ENCODE measurements around the gene CLTC. TPM values are rescaled to one million over a fixed set of nuclear protein-coding genes. Genes with fewer than 3 reads are reported as not detected.

CLTC gene
- total and polyA plus RNA-seq, 2 experiments from 2014 or later = 107 to 344 TPM

DNA sequence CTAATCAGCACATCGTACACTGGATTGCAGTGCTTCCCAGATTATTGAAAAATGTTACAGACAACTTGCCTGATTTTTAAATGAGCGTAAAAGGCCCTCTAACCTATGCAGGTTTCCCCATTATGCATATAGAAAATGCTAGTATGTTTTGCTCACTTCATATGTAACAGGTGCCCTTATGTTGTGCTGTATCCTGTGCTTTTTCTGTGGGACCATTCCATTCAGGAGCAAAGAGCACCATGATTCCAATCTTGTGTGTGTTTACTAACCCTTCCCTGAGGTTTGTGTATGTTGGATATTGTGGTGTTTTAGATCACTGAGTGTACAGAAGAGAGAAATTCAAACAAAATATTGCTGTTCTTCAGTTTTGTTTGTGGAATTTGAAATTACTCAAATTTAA lies 74.6 kb downstream of the CLTC start:
- TF ChIP-seq EZH2phosphoT487 (IDR thresholded peaks at IDR 0.05; ENCODE audit: unreplicated experiment) = no peak
- no peak for TF ChIP-seq CREB1 (CRISPR knock-in tag; IDR thresholded peaks at IDR 0.05; ENCODE audit: low read depth)
- no peak for TF ChIP-seq NANOG (IDR thresholded peaks at IDR 0.05; ENCODE audit: borderline replicate concordance)
- TF ChIP-seq, protein P1, sequence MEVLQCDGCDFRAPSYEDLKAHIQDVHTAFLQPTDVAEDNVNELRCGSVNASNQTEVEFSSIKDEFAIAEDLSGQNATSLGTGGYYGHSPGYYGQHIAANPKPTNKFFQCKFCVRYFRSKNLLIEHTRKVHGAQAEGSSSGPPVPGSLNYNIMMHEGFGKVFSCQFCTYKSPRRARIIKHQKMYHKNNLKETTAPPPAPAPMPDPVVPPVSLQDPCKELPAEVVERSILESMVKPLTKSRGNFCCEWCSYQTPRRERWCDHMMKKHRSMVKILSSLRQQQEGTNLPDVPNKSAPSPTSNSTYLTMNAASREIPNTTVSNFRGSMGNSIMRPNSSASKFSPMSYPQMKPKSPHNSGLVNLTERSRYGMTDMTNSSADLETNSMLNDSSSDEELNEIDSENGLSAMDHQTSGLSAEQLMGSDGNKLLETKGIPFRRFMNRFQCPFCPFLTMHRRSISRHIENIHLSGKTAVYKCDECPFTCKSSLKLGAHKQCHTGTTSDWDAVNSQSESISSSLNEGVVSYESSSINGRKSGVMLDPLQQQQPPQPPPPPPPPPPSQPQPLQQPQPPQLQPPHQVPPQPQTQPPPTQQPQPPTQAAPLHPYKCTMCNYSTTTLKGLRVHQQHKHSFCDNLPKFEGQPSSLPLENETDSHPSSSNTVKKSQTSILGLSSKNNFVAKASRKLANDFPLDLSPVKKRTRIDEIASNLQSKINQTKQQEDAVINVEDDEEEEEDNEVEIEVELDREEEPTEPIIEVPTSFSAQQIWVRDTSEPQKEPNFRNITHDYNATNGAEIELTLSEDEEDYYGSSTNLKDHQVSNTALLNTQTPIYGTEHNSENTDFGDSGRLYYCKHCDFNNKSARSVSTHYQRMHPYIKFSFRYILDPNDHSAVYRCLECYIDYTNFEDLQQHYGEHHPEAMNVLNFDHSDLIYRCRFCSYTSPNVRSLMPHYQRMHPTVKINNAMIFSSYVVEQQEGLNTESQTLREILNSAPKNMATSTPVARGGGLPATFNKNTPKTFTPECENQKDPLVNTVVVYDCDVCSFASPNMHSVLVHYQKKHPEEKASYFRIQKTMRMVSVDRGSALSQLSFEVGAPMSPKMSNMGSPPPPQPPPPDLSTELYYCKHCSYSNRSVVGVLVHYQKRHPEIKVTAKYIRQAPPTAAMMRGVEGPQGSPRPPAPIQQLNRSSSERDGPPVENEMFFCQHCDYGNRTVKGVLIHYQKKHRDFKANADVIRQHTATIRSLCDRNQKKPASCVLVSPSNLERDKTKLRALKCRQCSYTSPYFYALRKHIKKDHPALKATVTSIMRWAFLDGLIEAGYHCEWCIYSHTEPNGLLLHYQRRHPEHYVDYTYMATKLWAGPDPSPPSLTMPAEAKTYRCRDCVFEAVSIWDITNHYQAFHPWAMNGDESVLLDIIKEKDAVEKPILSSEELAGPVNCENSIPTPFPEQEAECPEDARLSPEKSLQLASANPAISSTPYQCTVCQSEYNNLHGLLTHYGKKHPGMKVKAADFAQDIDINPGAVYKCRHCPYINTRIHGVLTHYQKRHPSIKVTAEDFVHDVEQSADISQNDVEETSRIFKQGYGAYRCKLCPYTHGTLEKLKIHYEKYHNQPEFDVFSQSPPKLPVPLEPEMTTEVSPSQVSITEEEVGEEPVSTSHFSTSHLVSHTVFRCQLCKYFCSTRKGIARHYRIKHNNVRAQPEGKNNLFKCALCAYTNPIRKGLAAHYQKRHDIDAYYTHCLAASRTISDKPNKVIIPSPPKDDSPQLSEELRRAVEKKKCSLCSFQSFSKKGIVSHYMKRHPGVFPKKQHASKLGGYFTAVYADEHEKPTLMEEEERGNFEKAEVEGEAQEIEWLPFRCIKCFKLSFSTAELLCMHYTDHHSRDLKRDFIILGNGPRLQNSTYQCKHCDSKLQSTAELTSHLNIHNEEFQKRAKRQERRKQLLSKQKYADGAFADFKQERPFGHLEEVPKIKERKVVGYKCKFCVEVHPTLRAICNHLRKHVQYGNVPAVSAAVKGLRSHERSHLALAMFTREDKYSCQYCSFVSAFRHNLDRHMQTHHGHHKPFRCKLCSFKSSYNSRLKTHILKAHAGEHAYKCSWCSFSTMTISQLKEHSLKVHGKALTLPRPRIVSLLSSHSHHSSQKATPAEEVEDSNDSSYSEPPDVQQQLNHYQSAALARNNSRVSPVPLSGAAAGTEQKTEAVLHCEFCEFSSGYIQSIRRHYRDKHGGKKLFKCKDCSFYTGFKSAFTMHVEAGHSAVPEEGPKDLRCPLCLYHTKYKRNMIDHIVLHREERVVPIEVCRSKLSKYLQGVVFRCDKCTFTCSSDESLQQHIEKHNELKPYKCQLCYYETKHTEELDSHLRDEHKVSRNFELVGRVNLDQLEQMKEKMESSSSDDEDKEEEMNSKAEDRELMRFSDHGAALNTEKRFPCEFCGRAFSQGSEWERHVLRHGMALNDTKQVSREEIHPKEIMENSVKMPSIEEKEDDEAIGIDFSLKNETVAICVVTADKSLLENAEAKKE (CRISPR knock-in tag; IDR thresholded peaks at IDR 0.05) = no peak
- TF ChIP-seq STAT1 (IDR thresholded peaks at IDR 0.05; ENCODE audit: unreplicated experiment) = no peak
- TF ChIP-seq, protein P2, sequence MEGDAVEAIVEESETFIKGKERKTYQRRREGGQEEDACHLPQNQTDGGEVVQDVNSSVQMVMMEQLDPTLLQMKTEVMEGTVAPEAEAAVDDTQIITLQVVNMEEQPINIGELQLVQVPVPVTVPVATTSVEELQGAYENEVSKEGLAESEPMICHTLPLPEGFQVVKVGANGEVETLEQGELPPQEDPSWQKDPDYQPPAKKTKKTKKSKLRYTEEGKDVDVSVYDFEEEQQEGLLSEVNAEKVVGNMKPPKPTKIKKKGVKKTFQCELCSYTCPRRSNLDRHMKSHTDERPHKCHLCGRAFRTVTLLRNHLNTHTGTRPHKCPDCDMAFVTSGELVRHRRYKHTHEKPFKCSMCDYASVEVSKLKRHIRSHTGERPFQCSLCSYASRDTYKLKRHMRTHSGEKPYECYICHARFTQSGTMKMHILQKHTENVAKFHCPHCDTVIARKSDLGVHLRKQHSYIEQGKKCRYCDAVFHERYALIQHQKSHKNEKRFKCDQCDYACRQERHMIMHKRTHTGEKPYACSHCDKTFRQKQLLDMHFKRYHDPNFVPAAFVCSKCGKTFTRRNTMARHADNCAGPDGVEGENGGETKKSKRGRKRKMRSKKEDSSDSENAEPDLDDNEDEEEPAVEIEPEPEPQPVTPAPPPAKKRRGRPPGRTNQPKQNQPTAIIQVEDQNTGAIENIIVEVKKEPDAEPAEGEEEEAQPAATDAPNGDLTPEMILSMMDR (conservative IDR thresholded peaks at IDR 0.05; ENCODE audit: low read depth in 2 of 2) = no peak
- no peak for TF ChIP-seq ZNF331 (CRISPR knock-in tag; IDR thresholded peaks at IDR 0.05; ENCODE audit: low read depth)
- no peak for TF ChIP-seq ZNF114 (CRISPR knock-in tag; IDR thresholded peaks at IDR 0.05)
- H3K4me1 Mint-ChIP-seq = no peaks in the 10 kb centered on the region; the same call in 2 of the 3 replicates
- H3K79me2 ChIP-seq (replicated peaks; ENCODE audit: insufficient read depth) = peaks cover 81% of the 10 kb centered on the region
- H2AFZ ChIP-seq = no peak overlapping the region
- no peak overlapping the region for H3K4me3 ChIP-seq
- peaks cover 63% of the 10 kb centered on the region for H4K20me1 ChIP-seq (replicated peaks; ENCODE audit: insufficient read depth)
- DNase-seq (ENCODE audit: low spot score) = no peak
- H3K9me2 ChIP-seq (ENCODE audit: insufficient read depth) = no peaks in the 10 kb centered on the region
- H3K4me1 ChIP-seq (ENCODE audit: insufficient read depth) = no peaks in the 10 kb centered on the region
- H3F3A ChIP-seq (replicated peaks; ENCODE audit: low read depth) = peaks cover 29% of the 10 kb centered on the region
- H3K27me3 ChIP-seq (ENCODE audit: insufficient read depth) = no peaks in the 10 kb centered on the region
- ATAC-seq = no peak
- no peak overlapping the region for H3K4me3 Mint-ChIP-seq
- H3K36me3 Mint-ChIP-seq (ENCODE audit: low read depth) = peaks cover 89% of the 10 kb centered on the region
- no peak overlapping the region for H3K27ac Mint-ChIP-seq
- H3K27ac ChIP-seq (ENCODE audit: low read depth) = no peak overlapping the region
- H3K36me3 ChIP-seq (ENCODE audit: insufficient read depth) = peaks cover 45% of the 10 kb centered on the region
- peaks cover 8% of the 10 kb centered on the region for H3K27me3 Mint-ChIP-seq (ENCODE audit: insufficient read depth, low read depth, poor library complexity)
- no peaks in the 10 kb centered on the region for H3K9me3 Mint-ChIP-seq
- H3K4me2 ChIP-seq = no peak overlapping the region
